HG03064 (cell line): ENCODE results near the gene AADACL3.
"Not testable (repeated sequence)": the region's sequence is repeated elsewhere in the genome, so short reads cannot be mapped to it uniquely, and the experiment has no call there.

Experiments
- ATAC-seq: cut with Tn5 transposase; IDR thresholded peaks from one replicate; pipeline ENCODE4 v1.9.1; 2021; ENCODE audit warnings: low read depth; ENCODE audit not compliant: unreplicated experiment

AADACL3 gene

DNA sequence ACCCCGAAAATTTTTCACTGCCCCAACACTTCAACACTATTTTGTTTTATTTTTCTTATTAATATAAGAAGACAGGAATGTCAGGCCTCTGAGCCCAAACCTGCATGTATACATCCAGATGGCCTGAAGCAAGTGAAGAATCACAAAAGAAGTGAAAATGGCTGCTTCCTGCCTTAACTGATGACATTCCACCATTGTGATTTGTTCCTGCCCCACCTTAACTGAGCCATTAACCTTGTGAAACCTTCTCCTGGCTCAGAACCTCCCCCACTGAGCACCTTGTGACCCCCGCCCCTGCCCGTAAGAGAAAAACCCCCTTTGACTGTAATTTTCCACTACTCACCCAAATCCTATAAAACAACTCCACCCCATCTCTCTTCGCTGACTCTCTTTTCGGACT lies 2.3 kb upstream of the AADACL3 start:
- not testable (repeated sequence) for ATAC-seq

DNA sequence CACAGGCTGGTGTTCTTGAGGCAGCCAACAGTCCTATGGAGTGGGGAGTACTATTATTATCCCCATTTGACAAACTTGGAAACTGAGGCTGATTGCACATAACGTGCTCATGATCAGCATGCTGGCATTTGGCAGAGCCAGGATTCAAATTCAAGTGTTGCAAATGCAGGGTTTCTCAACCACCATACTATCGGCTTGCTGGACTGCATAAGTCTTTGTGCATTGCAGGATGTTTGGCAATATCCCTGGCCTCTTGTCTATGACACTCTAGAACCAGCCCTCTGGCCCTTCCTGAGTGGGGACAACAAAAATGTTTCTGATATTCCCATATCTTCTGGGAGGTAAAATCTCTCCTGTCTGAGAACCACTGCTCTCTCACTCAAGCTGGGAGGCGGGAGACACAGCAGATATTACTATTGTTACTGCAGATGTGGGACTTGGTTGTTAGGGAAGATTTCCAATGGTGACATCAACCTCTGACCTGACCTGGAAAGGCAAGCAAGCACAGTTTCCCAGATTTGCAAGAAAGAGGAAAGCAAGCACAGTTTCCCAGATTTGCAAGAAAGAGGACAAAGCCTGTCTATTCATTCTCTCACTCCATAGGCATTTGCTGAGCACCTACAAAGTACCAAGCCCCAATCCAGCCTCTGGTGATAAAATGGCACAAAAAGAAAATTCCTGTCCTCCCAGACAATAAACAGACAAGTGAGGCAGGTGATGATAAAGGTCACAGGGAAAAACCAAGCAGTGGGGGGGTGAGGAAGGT lies 1.0 kb upstream of the AADACL3 start:
- no peak for ATAC-seq

DNA sequence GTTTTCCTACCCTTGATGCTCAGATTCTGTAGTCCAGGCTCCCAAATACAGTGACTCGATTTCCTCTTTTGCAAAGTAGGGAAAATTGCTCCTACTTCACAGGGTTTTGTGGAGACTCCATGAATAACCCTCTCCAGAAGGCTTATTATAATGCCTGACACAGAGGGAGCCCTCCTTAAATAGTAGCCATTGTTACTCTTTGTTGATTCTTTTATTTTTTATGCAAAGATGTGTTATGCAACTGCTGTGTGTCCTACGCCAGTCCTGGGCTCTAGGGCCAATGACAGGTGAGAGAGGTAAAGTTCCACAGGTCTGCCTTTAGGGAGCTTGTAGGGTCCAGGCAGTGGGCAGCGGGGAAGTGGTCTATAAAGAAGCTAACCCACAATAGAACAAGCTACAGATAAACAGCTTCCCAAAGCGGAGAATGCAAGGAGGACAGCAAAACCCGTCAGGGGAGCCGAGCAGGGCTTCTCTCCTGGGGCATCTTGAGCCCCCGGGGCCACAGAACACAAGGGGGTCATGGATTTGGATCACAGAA lies 1.5 kb downstream of the AADACL3 start:
- no peak for ATAC-seq

DNA sequence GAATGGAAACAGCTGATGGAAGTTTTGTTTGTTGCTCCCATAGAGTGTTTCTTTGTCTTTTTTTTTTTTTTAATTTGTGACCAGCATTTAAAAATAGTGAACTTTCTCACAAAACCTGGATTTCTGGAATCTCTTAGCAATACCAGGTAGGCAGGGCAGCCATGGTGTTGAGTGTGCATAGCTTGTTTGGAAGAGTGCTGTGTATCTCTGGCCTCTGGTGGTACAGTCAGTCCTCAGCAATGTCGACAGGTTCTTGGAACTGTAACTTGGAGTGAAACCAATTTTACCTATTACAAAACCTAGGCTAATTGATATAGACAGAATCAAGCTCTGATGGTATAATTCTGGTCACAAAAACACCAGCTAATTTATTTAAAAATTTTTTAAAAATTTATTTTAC lies 6.7 kb downstream of the AADACL3 start:
- ATAC-seq, result no peak

DNA sequence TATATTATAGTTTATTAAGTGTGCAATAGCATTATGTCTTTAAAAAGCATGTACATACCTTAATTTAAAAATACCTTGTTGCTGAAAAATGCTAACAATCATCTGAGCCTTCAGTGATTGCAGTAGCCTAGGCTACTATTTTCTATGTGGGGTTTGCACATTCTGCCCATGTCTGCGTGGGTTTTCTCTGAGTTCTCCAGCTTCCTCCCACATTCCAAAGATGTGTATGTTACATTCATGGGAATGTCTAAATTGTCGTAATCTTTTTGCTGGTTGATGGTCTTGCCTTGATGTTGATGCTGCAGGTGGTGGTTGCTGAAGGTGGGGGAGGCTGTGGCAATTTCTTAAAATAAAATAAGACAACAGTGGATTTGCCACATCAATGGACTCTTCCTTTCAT lies 12.5 kb downstream of the AADACL3 start:
- no peak for ATAC-seq

DNA sequence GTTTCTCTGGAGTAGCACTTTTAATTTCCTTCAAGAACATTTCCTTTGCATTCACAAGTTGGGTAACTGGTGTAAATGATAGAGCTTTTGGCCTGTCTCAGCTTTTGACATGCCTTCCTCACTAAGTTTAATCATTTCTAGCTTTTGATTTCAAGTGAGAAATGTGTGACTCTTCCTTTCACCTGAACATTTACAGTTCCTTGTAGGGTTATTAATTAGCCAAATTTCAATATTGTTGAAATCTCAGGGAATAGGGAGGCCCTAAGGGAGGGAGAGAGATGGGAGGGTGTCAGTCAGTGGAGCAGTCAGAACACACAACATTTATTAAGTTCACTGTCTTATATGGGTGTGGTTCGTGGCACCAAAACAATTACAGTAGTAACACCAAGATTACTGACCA lies 14.2 kb downstream of the AADACL3 start:
- no peak for ATAC-seq

DNA sequence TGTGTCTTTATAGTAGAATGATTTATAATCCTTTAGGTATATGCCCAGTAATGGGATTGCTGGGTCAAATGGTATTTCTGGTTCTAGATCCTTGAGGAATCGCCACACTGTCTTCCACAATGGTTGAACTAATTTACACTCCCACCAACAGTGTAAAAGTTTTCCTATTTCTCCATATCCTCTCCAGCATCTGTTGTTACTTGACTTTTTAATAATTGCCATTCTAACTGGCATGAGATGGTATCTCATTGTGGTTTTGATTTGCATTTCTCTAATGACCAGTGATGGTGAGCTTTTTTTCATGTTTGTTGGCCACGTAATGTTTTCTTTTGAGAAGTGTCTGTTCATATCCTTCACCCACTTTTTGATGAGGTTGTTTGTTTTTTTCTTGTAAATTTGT lies 15.2 kb downstream of the AADACL3 start:
- not testable (repeated sequence) for ATAC-seq

DNA sequence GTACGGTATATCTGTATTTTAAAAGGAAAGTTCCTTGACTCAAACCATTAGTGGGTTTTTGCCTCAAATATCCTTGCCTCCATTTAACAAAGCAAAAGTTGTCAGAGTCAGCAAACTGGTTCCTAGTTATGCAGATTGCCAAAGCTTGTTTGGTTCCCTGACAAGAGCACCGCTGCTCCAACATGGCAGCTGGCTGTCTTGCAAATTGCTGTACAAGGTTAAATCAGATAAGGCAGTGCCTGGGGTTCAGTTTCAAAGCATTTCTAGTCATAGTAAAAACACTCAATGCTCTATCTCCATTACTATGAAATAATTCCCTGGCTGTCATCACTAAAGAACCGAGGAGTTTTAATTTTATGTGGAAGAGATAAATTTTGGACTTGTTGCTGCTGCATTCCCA lies 18.7 kb downstream of the AADACL3 start:
- no peak for ATAC-seq

DNA sequence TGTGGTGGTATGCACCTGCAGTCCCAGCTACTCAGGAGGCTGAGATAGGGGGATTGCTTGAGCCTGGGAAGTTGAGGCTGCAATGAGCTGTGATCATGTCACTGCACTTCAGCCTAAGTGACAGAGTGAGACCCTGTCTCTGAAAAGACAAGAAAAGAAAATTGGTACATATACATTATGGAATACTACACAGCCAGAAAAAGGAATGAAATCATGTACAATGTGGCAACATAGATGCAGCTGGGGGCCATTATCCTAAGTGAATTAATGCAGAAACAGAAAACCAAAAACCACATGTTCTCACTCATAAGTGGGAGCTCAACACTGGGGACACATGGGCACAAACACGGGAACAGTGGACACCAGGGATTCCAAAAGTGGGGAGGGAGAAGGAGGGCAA lies 23.0 kb downstream of the AADACL3 start:
- no peak for ATAC-seq

DNA sequence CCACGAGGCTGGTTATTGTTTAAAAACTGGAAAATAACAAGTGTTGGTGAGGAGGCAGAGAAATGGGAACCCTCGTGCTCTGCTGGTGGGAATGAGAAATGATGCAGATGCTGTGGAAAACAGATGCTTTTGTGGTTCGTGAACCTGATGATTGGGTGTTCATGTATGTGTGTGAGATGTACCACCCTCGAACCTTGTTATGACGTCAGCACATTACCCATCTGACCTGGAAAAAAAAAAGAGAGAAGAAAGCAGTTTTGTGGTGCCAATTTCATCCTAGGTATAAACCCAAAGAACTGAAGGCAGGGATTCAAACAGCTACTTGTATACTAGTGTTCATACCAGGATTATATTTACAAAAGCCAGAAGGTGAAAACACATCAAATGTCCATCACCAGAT lies 23.7 kb downstream of the AADACL3 start:
- ATAC-seq, result no peak

DNA sequence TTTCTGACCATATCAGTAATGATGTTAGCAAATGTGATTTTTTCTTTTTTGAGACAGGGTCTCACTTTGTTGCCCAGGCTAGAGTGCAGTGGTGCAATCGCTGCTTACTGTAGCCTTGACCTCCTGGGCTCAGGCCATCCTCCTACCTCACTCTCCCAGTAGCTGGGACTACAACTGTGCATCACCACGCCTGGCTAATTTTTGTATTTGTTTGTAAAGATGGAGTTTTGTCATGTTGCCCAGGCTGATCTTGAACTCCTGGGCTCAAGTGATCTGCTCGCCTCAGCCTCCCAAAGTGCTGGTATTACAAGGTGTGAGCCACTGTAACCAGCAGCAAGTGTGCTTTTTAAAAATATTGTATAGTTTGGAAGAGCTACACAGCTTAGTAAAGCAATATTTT lies 26.0 kb downstream of the AADACL3 start:
- no peak for ATAC-seq

DNA sequence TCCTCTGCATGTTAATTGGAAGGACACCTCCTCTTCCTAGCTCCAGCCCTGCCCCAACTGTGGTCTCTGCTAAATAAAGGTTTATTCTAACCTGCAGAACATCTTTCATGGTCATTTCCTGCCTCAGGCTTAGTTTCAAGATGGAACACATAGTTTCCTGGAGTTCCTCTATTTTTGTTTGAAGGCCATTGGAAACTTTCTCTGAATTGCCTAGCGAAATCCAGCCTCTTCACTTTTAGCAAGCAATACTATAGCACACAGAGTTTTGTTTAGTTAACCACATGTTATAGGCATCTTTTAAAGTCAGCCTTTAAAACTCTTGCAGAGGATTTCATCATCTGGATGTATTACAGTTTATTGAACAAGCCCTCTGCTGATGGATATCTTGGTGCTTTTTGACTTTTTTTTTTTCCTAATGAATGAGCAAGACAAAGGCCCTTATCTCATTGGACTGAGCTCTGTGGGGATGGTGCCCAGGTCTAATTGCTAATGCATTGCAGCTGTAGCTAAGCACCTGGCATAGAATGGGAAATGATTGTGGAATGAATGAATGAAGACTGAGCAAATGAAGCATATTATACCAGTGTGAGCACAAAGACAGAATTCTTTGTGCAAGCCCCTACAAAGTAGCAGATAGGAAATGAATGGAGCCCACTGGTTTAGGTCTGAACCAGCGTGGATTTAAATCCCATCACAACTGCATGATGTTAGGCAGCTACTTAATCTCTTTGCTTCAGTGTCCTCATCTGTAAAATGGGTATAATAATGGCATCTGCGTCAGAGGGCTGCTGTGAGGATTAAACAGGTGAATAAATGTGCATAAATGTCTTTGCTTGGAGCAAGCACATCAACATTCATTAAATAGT lies 29.4 kb downstream of the AADACL3 start:
- no peak for ATAC-seq

DNA sequence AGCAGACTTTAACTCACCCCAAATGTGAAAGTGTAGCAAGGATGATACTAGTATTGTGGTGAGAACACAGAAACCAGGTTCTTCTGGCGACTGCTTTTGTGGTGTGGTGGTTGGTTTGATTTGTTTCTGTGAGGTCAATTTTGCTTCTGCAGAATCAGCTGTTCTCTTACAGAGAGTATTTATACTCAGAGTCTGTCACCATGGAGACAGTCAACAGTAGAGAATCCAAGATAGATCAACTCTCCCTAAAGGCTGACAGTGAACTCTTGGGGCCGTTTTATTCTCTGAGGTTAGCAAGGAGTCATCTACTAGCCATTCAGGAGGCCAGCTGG lies 30.0 kb downstream of the AADACL3 start, which contains the start of gene CFAP107:
Gene CFAP107, plus strand, starts transcription at position 209 of the 332 bp plus-strand sequence. CDS start 231 bp downstream, outside the sequence.
- ATAC-seq, result no peak

DNA sequence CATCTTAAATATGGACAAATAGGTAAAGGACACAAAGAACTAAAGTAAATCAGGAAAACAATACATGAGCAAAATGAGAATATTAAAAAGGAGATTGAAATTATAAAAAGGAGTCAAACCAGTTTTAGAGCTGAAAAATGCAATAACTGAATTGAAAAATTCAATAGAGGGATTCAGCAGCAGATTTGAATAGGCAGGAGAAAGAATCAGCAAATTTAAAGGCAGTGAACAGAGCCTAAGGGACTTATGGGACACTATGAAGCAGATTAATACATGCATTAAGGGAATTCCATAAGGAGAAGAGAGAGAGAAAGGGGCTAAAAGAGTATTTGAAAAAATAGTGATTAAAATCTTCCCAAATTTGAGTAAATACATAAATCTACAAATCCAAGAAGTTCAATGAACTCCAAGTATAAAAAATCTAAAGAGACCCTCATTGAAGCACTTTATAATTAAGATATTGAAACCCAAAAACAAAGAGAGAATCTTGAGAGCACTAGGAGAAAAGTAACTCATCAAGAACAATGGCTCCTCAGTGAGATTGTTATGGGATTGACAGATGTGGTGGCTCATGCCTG lies 33.0 kb downstream of the AADACL3 start:
- no peak for ATAC-seq

DNA sequence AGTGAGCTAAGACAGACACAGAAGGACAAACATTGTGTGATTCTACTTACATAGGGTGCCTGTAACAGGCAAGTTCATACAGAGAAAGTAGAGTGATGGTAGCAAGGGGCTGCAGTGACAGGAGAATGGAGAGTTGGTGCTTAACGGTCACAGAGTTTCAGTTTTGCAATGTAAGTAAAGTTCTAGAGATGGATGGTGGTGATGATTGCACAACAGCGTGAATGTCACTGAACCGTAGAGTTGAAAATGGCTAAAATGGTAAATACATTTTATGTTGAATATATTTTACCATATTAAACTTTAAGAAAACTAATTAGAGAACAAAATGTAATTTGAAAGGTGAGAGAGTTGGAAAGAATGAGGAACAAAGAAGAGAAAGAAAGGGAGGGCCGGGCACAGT lies 38.8 kb downstream of the AADACL3 start:
- ATAC-seq, result no peak

DNA sequence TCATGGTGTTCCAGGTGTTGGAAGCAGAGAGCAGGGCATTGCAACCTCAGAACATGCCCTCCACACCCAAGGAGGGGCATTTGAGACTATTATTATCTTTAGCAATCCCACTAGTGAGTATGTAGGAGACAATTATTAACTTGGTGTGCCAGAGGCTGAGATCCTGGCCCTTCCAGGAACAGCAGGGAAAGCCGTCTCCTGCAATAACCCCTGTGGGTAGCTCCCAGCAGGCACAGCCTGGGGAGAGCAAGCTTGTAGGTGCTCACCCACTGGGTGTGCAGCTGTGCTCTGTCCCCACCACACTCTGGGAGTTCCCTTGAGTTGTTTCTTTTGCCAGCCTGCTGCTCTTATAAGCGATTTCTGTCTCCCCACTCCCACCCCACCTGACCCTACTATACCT lies 40.4 kb downstream of the AADACL3 start:
- no peak for ATAC-seq

DNA sequence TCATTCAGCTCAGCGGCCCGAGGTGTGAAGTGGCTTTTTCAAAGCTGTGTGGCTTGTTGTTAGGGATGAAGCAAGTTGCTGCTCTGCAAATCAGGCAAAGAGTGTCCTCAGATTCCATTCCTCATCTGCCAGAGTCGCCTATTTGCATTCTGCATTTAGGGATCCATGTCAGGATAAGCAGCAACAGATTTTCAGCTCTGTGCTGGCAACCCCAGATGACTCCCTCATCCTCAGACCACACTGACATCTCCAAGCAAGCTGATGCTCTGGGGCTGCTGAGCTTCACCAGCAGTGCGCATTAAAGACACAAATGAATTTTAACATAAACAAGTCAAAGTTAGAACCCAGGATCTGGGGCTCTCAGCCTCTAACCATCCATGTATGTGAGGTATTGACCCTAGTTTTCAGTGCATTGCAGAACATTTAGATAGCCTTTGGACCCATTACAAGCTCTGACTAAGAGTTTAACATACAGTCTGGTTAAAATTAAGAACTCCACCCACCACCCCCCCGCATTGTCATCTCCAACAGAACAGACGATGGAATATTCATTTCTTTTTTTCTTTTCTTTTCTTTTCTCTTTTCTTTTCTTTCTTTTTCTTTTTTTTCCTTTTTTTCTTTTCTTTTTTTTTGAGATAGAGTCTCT lies 41.0 kb downstream of the AADACL3 start:
- ATAC-seq, result no peak

DNA sequence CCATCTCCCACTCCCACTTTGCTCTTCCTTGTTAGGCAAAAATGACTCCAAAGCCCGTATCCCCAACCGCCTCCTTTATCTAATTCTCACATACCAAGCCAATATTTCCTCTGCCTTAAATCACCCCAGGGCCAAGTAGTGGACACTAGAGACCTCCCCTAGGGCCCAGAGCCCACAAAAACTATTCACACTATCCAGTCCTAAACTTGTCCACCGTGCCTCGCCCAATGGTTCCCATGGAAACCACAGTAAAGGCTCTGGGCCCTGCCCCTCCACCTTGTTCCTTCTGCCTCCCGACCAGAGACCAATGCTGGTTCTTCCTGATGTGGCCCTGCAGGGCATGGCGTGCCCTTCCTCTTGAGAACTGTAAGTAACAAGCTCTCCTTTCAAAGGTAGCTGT lies 41.9 kb downstream of the AADACL3 start:
- ATAC-seq, result no peak

DNA sequence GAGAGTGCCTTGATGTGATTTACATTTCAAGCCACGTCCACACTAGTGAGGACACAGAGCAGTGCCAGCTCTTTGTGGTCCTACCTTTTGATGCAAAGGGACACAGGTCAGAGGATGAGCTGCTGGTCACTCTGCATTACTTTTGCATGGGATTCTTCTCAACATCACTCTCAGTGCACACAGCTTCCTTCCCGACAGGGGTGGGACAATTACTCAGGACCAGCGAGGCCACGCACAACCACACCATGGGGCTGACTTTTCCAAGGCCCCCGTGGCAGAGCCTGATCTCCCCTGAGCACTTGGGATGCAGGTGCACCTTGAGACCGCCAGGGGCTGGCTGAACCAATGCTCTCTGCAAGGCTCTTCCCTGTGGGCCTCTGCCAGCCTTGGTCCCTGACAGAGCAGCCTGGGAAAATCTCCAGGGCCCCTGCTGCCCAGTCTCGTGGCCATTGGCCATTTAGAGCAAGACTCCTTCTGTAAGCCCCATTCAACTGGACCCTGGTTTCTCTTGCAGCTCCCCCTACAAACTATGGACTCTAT lies 44.4 kb downstream of the AADACL3 start:
- no peak for ATAC-seq

DNA sequence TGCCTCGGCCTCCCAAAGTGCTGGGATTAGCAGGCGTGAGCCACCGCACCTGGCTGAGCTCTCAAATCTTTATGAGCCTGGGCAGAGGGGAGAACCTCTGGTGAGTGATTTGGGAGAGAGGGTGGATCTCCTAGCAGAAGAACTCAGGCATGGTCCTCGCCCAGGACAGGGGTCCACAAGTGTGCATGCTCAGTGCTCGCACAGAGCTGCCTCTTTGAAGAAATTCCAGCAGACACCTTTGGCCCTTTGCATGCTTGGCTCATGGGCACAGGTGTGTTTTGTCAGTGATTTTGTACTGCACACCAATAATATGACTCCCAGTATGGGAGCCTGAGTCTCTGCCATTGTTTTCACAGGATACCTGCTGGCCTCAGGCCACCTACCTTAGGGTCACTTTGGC lies 45.9 kb downstream of the AADACL3 start:
- no peak for ATAC-seq

DNA sequence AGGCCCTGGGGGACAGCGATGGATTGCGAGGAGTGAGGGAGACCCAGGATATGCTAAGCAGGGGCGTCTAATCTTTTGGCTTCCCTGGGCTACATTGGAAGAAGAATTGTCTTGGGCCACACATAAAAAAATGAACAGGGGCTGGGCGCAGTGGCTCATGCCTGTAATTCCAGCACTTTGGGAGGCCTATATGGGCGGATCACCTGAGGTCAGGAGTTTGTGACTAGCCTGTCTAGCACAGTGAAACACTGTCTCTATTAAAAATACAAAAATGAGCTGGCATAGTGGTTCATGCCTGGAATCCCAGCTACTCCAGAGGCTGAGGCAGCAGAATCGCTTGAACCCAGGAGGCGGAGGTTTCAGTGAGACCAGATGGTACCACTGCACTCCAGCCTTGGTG lies 46.9 kb downstream of the AADACL3 start:
- ATAC-seq, result no peak
